HCT116 (cell line): ENCODE data around the gene RPL21. TPM values are rescaled to one million over a fixed set of nuclear protein-coding genes. Genes with fewer than 3 reads are reported as not detected.

ENCODE experiments used
- ATAC-seq: fragments of 200-7000 bp; cut with Tn5 transposase; 2 replicates; pipeline ENCODE4 v1.9.1; 2020; ENCODE audit warnings: mild to moderate bottlenecking, moderate library complexity
- BruUV-seq: library from RNA; stranded (reverse); fragments of 400-500 nt; replicated peaks from 2 replicates; lab custom pipeline; 2021; lab: Mats Ljungman, UMichigan
- CTCF ChIA-PET: fragments of 300-600 bp; sonication (Branson Sonifier 250); formaldehyde crosslinking; loops from one replicate; lab custom pipeline; 2021; ENCODE audit warnings: antibody characterized with exemption; lab: Charles Lee
- POLR2A ChIA-PET: fragments of 300-600, 350-600 bp; sonication (Branson Sonifier 250); formaldehyde crosslinking; loops from one replicate; lab custom pipeline; 2021; ENCODE audit warnings: antibody characterized with exemption; lab: Charles Lee
- RAD21 ChIA-PET, 2 experiments: fragments of 300-600 bp; sonication (Branson Sonifier 250); formaldehyde crosslinking; loops; one replicate each; lab custom pipeline; 2023; ENCODE audit warnings: low total read pairs in 2 of 2; ENCODE audit not compliant: uncharacterized antibody in 2 of 2, unreplicated experiment in 2 of 2, low non-redundant PET in 1 of 2; lab: Charles Lee
- DNase-seq: peaks from one replicate; pipeline ENCODE4 v3.0.0-alpha.2; 2010; ENCODE audit warnings: low read depth, low spot score
- H2AFZ ChIP-seq: fragments of 200-600 bp; shearing (Covaris generic), sonication (generic); 2 replicates; pipeline ENCODE4 v1.6.1; 2017; ENCODE audit warnings: low read depth, mixed run types, mixed read lengths, antibody characterized with exemption, low read length; ENCODE audit not compliant: poor library complexity, severe bottlenecking
- H3K27ac ChIP-seq: 2 replicates; pipeline ENCODE4 v1.5.1; 2012; ENCODE audit warnings: low read depth, low read length
- H3K27me3 ChIP-seq: fragments of 200-600 bp; sonication (generic); 2 replicates; pipeline ENCODE4 v1.6.1; 2016; ENCODE audit warnings: mixed run types, low read length, mixed read lengths; ENCODE audit not compliant: insufficient read depth
- H3K36me3 ChIP-seq, 2 experiments: fragments of 200-500 bp in 1 of 2; fragments of 200-600 bp in 1 of 2; sonication (Bioruptor generic) in 1 of 2; sonication (generic) in 1 of 2; 2 replicates each; pipeline versions ENCODE4 v1.5.1 to v1.6.1; 2014 to 2016; ENCODE audit warnings: low read length in 2 of 2, inconsistent platforms in 1 of 2, mixed read lengths in 1 of 2, mixed run types in 1 of 2; ENCODE audit not compliant: insufficient read depth in 2 of 2, control insufficient read depth in 1 of 2
- H3K4me1 ChIP-seq, 2 experiments: fragments of 200-600 bp in 1 of 2; sonication (generic) in 1 of 2; 2 replicates each; pipeline versions ENCODE4 v1.5.1 to v1.6.1; 2012 to 2017; ENCODE audit warnings: low read length in 2 of 2, inconsistent platforms in 1 of 2, mild to moderate bottlenecking in 1 of 2, mixed read lengths in 1 of 2, mixed run types in 1 of 2, moderate library complexity in 1 of 2; ENCODE audit not compliant: insufficient read depth in 2 of 2, control insufficient read depth in 1 of 2
- H3K4me2 ChIP-seq: fragments of 200-600 bp; sonication (generic); 2 replicates; pipeline ENCODE4 v1.6.1; 2017; ENCODE audit warnings: mixed run types, low read length, mixed read lengths
- H3K4me3 ChIP-seq, 2 experiments: fragments of 200-600 bp in 1 of 2; sonication (generic) in 1 of 2; replicated peaks in 1 of 2; 2 replicates each; pipeline ENCODE4 v1.5.1; 2011 to 2016; ENCODE audit warnings: low read length in 2 of 2, control low read depth in 1 of 2, low read depth in 1 of 2, mild to moderate bottlenecking in 1 of 2, mixed read lengths in 1 of 2, mixed run types in 1 of 2
- H3K79me2 ChIP-seq: fragments of 200-600 bp; sonication (generic); 2 replicates; pipeline ENCODE4 v1.6.1; 2017; ENCODE audit warnings: mild to moderate bottlenecking, mixed run types, low read length, moderate library complexity, mixed read lengths; ENCODE audit not compliant: insufficient read depth
- H3K9ac ChIP-seq: fragments of 200-600 bp; sonication (generic); 2 replicates; pipeline ENCODE4 v1.6.1; 2016; ENCODE audit warnings: low read length, mixed read lengths
- H3K9me2 ChIP-seq: fragments of 200-600 bp; sonication (generic), shearing (Covaris generic); 2 replicates; pipeline ENCODE4 v1.6.1; 2017; ENCODE audit warnings: mixed run types, mild to moderate bottlenecking, moderate library complexity; ENCODE audit not compliant: insufficient read depth
- H3K9me3 ChIP-seq, 2 experiments: fragments of 200-500 bp in 1 of 2; fragments of 200-600 bp in 1 of 2; sonication (Bioruptor generic) in 1 of 2; sonication (generic) in 1 of 2; 2 replicates each; pipeline ENCODE4 v1.6.1; 2014 to 2017; ENCODE audit warnings: low read length in 2 of 2, mixed read lengths in 2 of 2, inconsistent platforms in 1 of 2, low read depth in 1 of 2, mild to moderate bottlenecking in 1 of 2, mixed run types in 1 of 2, moderate library complexity in 1 of 2; ENCODE audit not compliant: control insufficient read depth in 1 of 2, insufficient read depth in 1 of 2
- H4K20me1 ChIP-seq: fragments of 200-600 bp; sonication (generic), shearing (Covaris generic); 2 replicates; pipeline ENCODE4 v1.6.1; 2017; ENCODE audit warnings: mixed run types, mild to moderate bottlenecking, moderate library complexity; ENCODE audit not compliant: insufficient read depth
- CBX3 ChIP-seq: IDR thresholded peaks from 2 replicates; pipeline ENCODE4 v1.6.1; 2012; ENCODE audit warnings: low read depth
- CTCF ChIP-seq, 3 experiments: fragments of 200-600 bp in 1 of 3; sonication (generic) in 1 of 3; IDR thresholded peaks in 2 of 3; conservative IDR thresholded peaks in 1 of 3; 2 replicates each; pipeline ENCODE4 v1.5.1; 2012 to 2017; ENCODE audit warnings: low read depth in 2 of 3, low read length in 2 of 3, antibody characterized with exemption in 1 of 3, borderline replicate concordance in 1 of 3, control low read depth in 1 of 3, mild to moderate bottlenecking in 1 of 3, mixed read lengths in 1 of 3, mixed run types in 1 of 3, moderate library complexity in 1 of 3; ENCODE audit not compliant: insufficient read depth in 1 of 3
- ELF1 ChIP-seq: IDR thresholded peaks from 2 replicates; pipeline ENCODE4 v1.6.1; 2012; ENCODE audit warnings: low read depth, borderline replicate concordance
- EZH2 ChIP-seq: fragments of 200-600 bp; sonication (generic); IDR thresholded peaks from 2 replicates; pipeline ENCODE4 v1.6.1; 2017; ENCODE audit warnings: antibody characterized with exemption, mixed run types
- EZH2phosphoT487 ChIP-seq: fragments of 200-600 bp; IDR thresholded peaks from 2 replicates; pipeline ENCODE4 v1.6.1; 2018; ENCODE audit warnings: antibody characterized with exemption, borderline replicate concordance
- FOSL1 ChIP-seq: IDR thresholded peaks from 2 replicates; pipeline ENCODE4 v1.6.1; 2012; ENCODE audit warnings: low read depth
- POLR2A ChIP-seq: IDR thresholded peaks from 2 replicates; pipeline ENCODE4 v1.7.0; 2011; ENCODE audit warnings: borderline replicate concordance; ENCODE audit not compliant: insufficient read depth, insufficient read length; ENCODE audit errors: extremely low read depth
- RAD21 ChIP-seq: IDR thresholded peaks from 2 replicates; pipeline ENCODE4 v1.6.1; 2012; ENCODE audit warnings: low read depth, mild to moderate bottlenecking
- SP1 ChIP-seq: IDR thresholded peaks from 2 replicates; pipeline ENCODE4 v1.6.1; 2012; ENCODE audit warnings: low read depth
- SRF ChIP-seq: IDR thresholded peaks from 2 replicates; pipeline ENCODE4 v1.6.1; 2012; ENCODE audit warnings: low read depth
- TCF7L2 ChIP-seq: IDR thresholded peaks from 2 replicates; pipeline ENCODE4 v1.7.0; 2011; ENCODE audit warnings: borderline replicate concordance, inconsistent platforms; ENCODE audit not compliant: insufficient read depth, insufficient read length; ENCODE audit errors: extremely low read depth
- YY1 ChIP-seq: IDR thresholded peaks from 2 replicates; pipeline ENCODE4 v1.6.1; 2011; ENCODE audit warnings: low read length, low read depth, moderate library complexity, mild to moderate bottlenecking; ENCODE audit not compliant: insufficient replicate concordance; ENCODE audit errors: extremely low read depth
- ZBTB33 ChIP-seq: IDR thresholded peaks from 2 replicates; pipeline ENCODE4 v1.6.1; 2011; ENCODE audit warnings: mild to moderate bottlenecking, low read length, moderate library complexity; ENCODE audit not compliant: insufficient replicate concordance; ENCODE audit errors: extremely low read depth
- ZFX ChIP-seq: fragments of 450-650 bp; IDR thresholded peaks from 2 replicates; pipeline ENCODE4 v1.6.1; 2017
- intact Hi-C: fragments of 100-400 bp; cut with micrococcal nuclease; formaldehyde crosslinking; loops from 2 replicates; pipeline ENCODE4 v1.10.0; 2022
- total RNA-seq: library from RNA; stranded (reverse); gene quantifications from one replicate; pipeline ENCODE4 v1.2.1, GENCODE V29; 2021; ENCODE audit not compliant: unreplicated experiment

RPL21 gene
- total RNA-seq, 1 experiment from 2014 or later, result 915 TPM

GRCh38 chr13:27242702-27243101 lies 8.7 kb upstream of the RPL21 start:
- ChIA-PET POLR2A (interaction anchor here (1.8 kb wide), 1 partner anchor 8 kb away, joined by 4 read pairs; the partner anchor contains the start of gene RPL21), CTCF (no interaction called here), RAD21 (no interaction called here)
- no peak overlapping the region for H3K4me3 ChIP-seq
- no peak overlapping the region for H3K27ac ChIP-seq
- no peak overlapping the region for H3K9ac ChIP-seq
- no peaks in the 10 kb centered on the region for H3K27me3 ChIP-seq
- H2AFZ ChIP-seq, result no peak overlapping the region
- DNase-seq, result no peak
- no peaks in the 10 kb centered on the region for H3K79me2 ChIP-seq
- no peaks in the 10 kb centered on the region for H3K4me1 ChIP-seq
- H3K4me2 ChIP-seq, result no peak overlapping the region
- TF ChIP-seq ELF1 (no peak), POLR2A (no peak), ZBTB33 (no peak), SP1 (no peak), EZH2phosphoT487 (no peak), EZH2 (no peak), RAD21 (no peak), TCF7L2 (no peak), CTCF (IDR thresholded peaks at IDR 0.05 in 2 of 3, conservative IDR thresholded peaks at IDR 0.05 in 1 of 3; ENCODE audit: borderline replicate concordance in 1 of 3, insufficient read depth in 1 of 3, low read depth in 2 of 3, low read length in 2 of 3) (no peak), SRF (no peak), ZFX (no peak), CBX3 (no peak), YY1 (no peak), FOSL1 (no peak)
- H4K20me1 ChIP-seq, result no peaks in the 10 kb centered on the region
- no peaks in the 10 kb centered on the region for H3K9me2 ChIP-seq
- H3K9me3 ChIP-seq, result no peaks in the 10 kb centered on the region
- intact Hi-C loops, result no loop called here
- H3K36me3 ChIP-seq, result no peaks in the 10 kb centered on the region
- no TSS peak for BruUV-seq
- ATAC-seq, result no peak
